Melanocyte of skin (primary cell): ENCODE measurements around the gene NCBP3. TPM values are rescaled to one million over a fixed set of nuclear protein-coding genes. Genes with fewer than 3 reads are reported as not detected.

ENCODE experiments used
- total RNA-seq, 2 donors: library from RNA; depleted of rRNA; stranded (reverse); fragments of >200 nt; gene quantifications; 2 replicates each; pipeline ENCODE4 v1.2.3, GENCODE V29; 2012

NCBP3 gene
- total RNA-seq: 10 to 100 TPM; 12.4 to 17.3 TPM

DNA sequence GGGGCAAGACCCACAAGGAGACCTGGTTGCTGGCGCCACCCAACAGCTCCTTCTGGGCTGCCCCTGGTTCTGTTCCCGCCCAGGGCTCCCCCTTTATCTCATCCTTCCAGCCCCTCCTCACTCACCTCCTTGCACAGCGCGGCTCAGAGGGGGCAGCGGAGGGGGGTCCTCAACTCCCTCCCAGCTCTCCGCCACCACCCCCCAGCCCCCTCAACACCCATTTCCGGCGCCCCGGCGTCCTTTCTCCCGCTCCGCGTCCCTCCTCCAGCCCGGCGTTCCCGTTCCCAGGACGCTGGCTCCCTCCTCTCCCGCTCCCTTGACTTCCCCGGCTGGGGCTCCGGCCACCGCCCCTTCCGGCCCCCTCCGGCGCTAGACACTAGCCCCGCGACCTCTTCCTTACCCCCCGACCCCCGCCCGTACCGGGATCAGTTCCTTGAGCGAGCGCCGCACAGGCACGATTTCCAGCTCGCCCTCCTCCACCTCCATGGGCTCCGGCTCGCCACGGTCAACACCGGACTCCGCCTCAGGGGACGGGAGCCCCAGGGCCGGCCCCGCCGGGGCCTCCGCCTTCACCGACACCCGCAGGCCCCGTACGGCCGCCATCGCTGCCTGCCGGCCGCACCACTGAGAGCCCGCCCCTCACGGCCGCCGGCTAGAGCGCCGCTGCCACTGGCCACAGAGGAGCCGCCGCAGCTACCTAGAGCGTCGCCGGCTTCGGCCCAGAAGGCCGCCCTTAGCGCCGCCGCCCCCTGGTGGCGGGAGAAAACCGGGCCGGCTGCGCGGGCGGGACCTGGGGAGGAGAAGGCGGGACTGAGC is at the start of gene NCBP3:
Gene NCBP3 (minus strand): TSS at position 626 of the 816 bp plus-strand sequence. CDS start 23 bp downstream, at position 603.

GRCh38 chr17:3893003-3893719 is 47.1 kb upstream of the NCBP3 start, which contains the start of gene CAMKK1:
Gene CAMKK1, minus strand, starts transcription at chr17:3893053. Its CDS starts 7,366 bp downstream, at chr17:3885687.

GRCh38 chr17:3800362-3801271 is 45.4 kb downstream of the NCBP3 start, which contains the start of gene ITGAE:
Gene ITGAE, minus strand, starts transcription at chr17:3801188. Its CDS starts 44 bp downstream, at chr17:3801144.

Other genes starting within 250 kb of the NCBP3 start
- gene TRPV1, start 236.8 kb downstream of the NCBP3 start, total RNA-seq: 1 to 10 TPM; 2.0 to 2.1 TPM
- 10 to 100 TPM; 12.7 to 13.3 TPM for gene SHPK, start 210.0 kb downstream of the NCBP3 start, total RNA-seq
- gene CTNS, start 209.5 kb downstream of the NCBP3 start, total RNA-seq: 10 to 100 TPM; 39.6 to 52.3 TPM
- gene TAX1BP3, start 177.7 kb downstream of the NCBP3 start, total RNA-seq: 10 to 100 TPM; 71.2 to 74.3 TPM
- gene EMC6, start 177.4 kb downstream of the NCBP3 start, total RNA-seq: 10 to 100 TPM; 19.6 to 34.0 TPM
- gene P2RX5, start 150.1 kb downstream of the NCBP3 start, total RNA-seq: 1 to 10 TPM in 1 of 2 donors, under 1 TPM in 1; under 0.01 to 1.3 TPM
- gene HASPIN, start 122.3 kb downstream of the NCBP3 start, total RNA-seq: 10 to 100 TPM in 1 of 2 donors, 1 to 10 TPM in 1; 7.6 to 21.6 TPM
- gene ITGAE, start 45.1 kb downstream of the NCBP3 start, total RNA-seq: 10 to 100 TPM in 1 of 2 donors, 1 to 10 TPM in 1; 10.0 to 24.3 TPM
- 1 to 10 TPM; 1.4 to 3.0 TPM for gene CAMKK1, start 46.8 kb upstream of the NCBP3 start, total RNA-seq
- gene P2RX1, start 70.2 kb upstream of the NCBP3 start, total RNA-seq: not detected
- gene ATP2A3, start 118.2 kb upstream of the NCBP3 start, total RNA-seq: under 1 TPM; under 0.01 to 0.33 TPM